ENCODE results near the gene CAB39.

DNA sequence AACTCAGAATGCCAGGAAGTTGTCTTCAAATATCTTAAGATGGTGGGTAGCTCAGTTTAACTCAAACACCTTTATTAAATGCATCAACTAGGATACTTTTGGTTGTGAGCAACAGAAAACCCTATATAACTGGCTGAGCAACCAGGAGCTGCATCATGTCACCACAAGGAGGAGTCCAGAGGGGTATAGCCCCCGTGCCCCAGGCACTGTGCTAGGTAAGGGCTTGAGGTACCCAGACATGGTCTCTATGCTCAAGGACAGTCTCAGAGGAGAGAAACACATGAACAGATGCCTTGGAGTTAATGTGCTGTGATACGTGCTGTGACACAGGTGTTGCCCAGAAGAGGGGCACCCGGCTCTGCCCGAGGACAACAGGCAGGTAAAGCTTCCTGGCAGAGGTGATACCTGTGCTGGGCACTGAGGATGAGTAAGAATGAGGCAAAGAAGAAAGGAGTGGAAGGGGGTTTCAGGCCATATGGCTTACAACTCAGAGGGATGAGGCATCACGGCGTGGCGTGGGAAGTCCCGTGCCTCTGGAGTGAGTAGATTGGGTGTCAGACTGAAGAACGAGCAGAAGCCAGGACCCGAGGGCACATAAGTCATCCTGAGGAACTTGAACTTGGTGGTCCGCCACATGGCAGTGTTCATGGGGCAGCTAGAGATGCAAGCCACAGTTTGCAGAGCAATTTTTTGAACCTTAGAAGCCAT is 32.0 kb upstream of the CAB39 start:
- TF ChIP-seq, protein P1, sequence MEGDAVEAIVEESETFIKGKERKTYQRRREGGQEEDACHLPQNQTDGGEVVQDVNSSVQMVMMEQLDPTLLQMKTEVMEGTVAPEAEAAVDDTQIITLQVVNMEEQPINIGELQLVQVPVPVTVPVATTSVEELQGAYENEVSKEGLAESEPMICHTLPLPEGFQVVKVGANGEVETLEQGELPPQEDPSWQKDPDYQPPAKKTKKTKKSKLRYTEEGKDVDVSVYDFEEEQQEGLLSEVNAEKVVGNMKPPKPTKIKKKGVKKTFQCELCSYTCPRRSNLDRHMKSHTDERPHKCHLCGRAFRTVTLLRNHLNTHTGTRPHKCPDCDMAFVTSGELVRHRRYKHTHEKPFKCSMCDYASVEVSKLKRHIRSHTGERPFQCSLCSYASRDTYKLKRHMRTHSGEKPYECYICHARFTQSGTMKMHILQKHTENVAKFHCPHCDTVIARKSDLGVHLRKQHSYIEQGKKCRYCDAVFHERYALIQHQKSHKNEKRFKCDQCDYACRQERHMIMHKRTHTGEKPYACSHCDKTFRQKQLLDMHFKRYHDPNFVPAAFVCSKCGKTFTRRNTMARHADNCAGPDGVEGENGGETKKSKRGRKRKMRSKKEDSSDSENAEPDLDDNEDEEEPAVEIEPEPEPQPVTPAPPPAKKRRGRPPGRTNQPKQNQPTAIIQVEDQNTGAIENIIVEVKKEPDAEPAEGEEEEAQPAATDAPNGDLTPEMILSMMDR (IDR thresholded peaks at IDR 0.05) = no peak
- TF ChIP-seq EP300 (IDR thresholded peaks at IDR 0.05) (no peak), POLR2A (IDR thresholded peaks at IDR 0.05) (no peak), POLR2AphosphoS5 (IDR thresholded peaks at IDR 0.05) (no peak)
